ENCODE results near the gene OSBPL9.
A peak's percentile ranks its signal among the peaks of the same experiment; 100 is the strongest.
"Not testable (repeated sequence)": the region's sequence is repeated elsewhere in the genome, so short reads cannot be mapped to it uniquely, and the experiment has no call there.

The OSBPL9 gene

DNA sequence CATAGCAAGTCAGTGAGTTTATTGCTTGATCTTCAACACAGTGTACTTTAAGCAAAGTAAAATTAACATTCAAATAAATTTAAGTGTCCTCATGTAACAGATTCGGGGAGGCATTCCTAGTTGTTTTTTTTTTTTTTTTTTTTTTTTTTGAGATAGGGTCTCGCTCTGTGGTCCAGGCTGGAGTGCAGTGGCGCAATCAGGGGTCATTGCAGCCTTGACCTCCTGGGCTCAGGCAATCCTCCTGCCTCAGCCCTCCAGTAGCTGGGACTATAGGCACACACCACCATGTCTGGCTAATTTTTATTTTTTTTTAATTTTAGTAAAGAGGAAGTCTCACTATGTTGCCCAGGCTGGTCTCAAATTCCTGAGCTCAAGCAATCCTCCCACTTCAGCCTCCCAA is 22.8 kb downstream of the OSBPL9 start:
- no peak for DNase-seq

GRCh38 chr1:51641096-51641495 is 24.2 kb downstream of the OSBPL9 start:
- DNase-seq = no peak

GRCh38 chr1:51642739-51643142 is 25.8 kb downstream of the OSBPL9 start:
- DNase-seq = no peak

GRCh38 chr1:51643362-51643761 is 26.5 kb downstream of the OSBPL9 start:
- no peak for DNase-seq

DNA sequence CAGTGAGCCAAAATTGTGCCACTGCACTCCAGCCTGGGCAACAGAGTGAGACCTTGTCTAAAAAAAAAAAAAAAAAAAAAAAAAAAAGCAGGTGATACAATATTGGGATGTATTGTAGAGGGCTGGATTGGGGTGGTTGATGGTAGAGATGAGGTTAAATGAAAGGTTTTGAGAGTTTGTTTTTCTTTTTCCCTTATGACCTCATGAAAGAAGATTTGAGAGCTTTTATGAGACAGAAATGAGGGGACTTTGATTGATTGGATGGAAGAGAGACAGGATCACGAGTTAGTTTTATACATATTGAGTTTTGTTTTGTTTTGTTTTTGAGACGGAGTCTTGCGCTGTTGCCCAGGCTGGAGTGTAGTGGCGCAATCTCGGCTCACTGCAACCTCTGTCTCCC is 27.1 kb downstream of the OSBPL9 start:
- no peak for DNase-seq

DNA sequence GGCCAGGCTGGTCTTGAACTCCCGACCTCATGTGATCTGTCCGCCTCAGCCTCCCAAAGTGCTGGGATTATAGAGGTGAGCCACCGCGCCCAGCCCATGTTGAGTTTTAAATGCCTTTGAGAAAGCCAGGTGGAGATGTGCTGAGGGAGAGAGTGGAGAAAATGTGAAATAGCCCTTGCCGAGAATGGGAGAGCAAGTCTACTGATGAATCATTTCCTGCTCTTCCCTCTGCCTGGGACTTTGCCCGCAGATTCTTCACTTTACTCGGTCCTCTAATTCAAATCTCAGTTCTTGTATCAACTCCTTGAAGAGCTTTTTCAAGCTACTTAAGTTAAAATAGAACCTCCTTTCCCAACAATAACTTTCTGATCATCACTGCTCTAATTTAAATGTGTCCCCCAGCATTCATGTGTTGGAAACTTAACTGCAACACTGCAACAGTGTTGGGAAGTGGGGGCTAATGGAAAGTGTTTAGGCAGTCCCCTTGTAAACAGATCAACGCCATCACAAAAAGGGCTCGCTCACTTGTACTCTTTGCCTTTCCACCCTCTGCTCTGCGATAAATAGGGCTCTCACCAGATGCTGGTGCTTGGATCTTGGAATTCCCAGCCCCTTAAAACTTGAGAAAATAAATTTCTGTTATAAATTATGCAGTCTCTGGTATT is 27.8 kb downstream of the OSBPL9 start:
- no peak for DNase-seq

GRCh38 chr1:51646592-51646991 is 29.7 kb downstream of the OSBPL9 start:
- not testable (repeated sequence) for DNase-seq

- peak; percentile 3 for DNase-seq
Measured at GRCh38 chr1:51648180-51649109, 31.6 kb downstream of the OSBPL9 start.

DNA sequence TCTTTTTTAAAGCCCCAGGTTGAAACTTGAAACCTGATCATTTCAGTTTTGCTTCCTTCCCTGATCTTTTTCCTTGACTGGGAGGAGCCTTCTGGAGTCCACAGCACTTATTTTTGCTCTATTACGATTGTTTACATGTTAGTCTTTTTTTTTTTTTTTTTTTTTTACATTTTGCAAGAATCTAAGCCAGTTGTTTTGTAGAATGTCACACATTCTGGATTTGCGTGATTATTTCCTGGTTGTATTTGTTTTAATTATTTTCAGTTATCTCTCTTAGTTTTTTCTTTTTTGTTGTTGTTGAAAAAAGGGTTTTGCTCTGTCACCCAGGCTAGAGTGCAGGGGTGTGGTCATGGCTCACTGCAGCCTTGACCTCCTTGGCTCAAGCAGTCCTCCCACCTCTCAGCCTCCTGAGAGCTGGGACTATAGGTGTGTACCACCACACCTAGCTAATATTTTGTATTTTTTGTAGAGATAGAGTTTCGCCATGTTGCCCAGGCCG is 32.8 kb downstream of the OSBPL9 start:
- DNase-seq = no peak

- DNase-seq = no peak
Measured at GRCh38 chr1:51650198-51650597, 33.3 kb downstream of the OSBPL9 start.

DNA sequence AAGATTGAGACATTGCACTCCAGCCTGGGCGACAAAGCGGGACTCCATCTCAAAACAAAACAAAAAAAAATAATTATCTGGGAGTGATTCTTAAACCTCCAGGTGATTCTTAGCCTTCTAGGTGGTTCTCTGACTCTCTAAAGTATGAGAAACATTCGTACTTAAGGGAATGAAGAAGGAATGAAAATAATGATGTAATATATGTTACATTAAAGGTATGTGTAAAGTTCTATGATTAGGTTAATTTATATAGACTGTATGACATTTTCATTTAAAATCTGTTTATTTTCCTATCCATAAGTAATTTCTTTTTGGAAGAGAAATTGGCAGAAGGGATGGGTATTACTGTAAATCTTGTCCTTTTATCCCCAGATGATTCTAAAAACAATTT is 34.7 kb downstream of the OSBPL9 start:
- DNase-seq = no peak

DNA sequence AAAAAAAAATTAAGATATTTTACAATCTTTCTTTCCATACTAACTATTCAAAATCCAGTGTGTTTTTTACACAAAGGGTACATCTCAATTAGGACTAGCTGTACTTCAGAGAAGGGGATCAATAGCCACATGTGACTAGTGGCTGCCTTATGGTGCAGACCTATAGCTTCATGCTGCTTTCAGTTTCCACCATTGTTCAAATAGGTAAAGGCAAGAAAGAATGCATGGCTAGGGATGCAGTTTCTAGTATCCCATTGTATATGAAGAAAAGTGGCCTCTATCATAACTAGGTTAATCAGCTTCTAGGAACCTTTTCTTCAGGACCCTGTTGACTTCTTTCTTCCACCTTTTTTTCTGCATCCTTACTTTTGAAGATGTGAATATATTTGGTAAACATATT is 35.7 kb downstream of the OSBPL9 start:
- no peak for DNase-seq

DNA sequence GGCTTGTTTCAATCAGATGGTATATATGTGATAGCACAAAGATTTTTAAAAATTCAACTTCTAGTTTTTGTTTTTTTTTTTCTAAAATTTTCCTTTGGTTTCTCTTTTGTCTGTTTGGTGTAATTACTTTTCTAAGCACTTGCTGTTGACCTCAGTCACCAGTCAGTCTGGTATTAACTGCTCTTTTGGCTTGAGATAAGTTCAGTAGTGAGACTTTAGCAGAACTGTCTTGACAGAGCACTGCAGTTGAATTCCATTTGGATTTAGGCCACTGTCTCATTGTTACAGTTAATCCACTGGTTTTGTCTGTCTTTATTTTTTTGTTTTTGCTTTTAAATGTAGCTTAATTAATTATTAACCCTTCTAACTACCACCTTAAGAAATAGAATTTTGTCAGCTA is 36.2 kb downstream of the OSBPL9 start:
- no peak for DNase-seq

GRCh38 chr1:51654000-51654399 is 37.1 kb downstream of the OSBPL9 start:
- DNase-seq = no peak

DNA sequence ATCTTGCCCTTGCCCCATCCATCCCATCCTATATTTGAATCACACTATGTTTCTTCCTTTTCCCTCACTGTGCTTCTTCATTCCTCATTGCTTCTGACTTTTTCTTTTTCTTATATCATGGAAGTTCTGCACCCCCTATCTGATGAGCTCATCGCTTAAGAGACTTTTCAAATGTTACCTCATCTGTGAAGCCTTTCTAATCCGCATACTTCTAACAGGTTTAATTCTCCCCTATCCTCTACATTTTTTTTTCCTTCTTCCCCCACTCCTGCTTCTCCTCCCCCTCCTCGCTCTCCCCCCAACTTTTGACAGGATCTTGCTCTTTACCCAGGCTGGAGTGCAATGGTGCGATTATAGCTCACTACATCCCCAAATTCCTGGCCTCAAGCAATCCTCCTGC is 39.5 kb downstream of the OSBPL9 start:
- DNase-seq = no peak

DNA sequence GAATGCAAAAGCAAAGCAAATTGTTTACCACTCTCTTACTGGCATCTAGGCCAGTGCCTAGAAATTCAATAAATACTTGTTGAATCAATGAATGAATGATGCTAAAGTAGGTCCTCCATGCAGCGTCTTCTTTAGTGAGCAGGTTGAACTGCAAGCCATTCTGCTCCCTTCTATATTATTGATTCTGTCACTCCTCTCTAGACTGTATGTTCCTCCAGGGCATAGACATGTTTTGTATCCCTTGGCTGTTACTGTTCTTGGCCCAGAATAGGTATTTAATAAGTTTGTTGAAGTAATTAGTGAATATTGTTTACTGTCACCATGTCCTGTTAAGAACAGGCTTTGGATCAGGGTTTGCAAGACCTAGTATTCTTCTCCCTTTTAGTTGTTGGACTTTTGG is 43.7 kb downstream of the OSBPL9 start:
- no peak for DNase-seq

GRCh38 chr1:51661081-51661518 is 44.2 kb downstream of the OSBPL9 start:
- no peak for DNase-seq

- no peak for DNase-seq
Measured at GRCh38 chr1:51663105-51663504, 46.2 kb downstream of the OSBPL9 start.

GRCh38 chr1:51663721-51664120 is 46.8 kb downstream of the OSBPL9 start:
- DNase-seq = no peak

GRCh38 chr1:51664421-51665240 is 47.7 kb downstream of the OSBPL9 start:
- no peak for DNase-seq

DNA sequence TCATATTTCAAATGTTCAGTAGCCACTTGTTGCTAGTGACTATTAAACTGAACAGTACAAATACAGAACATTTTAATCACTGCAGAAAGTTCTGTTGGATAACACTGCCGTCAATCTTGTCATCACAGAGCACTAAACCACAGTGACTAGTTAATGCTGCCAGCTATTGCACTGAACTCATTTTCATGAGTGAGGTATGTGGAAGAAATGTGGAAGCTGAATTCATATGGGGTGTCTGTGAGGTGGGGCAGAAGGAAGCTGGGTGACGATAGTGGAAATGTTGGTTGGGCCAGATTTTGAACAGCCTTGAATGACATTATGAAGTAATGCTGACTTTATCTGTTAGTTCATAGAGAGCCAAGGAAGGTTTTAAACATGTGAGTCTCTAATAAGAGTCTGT is 49.6 kb downstream of the OSBPL9 start:
- DNase-seq = no peak

DNA sequence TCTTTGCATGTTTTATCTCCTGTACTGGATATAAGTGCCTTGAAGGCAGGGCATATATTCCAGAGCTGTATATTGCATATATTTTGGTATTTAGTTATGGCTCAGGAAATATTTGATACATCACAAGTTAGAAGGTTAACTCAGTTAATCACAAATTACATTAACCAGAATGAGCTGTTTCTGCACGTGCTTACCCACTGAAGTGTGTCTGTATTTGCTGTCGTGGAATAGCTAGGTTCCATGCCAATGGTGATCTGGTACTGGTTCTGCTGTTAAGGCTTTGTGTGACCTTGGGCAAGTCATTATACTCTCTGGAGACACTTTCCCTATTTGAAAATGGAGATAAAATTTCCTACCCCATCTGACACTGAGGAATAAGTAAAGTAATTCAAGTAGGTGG is 50.7 kb downstream of the OSBPL9 start:
- DNase-seq = no peak

GRCh38 chr1:51669272-51669671 is 52.4 kb downstream of the OSBPL9 start:
- DNase-seq = no peak
